Measurements from ENCODE around the gene RAB9A.
A peak's percentile ranks its signal among the peaks of the same experiment; 100 is the strongest.
"Not testable (repeated sequence)": the region's sequence is repeated elsewhere in the genome, so short reads cannot be mapped to it uniquely, and the experiment has no call there.

RAB9A gene

GRCh38 chrX:13703135-13703534 is 14.2 kb downstream of the RAB9A start:
- DNase-seq, result no peak

- no peak for DNase-seq
Observed at GRCh38 chrX:13703589-13703988, 14.7 kb downstream of the RAB9A start.

- DNase-seq, result no peak
Observed at GRCh38 chrX:13711141-13711540, 22.2 kb downstream of the RAB9A start.

GRCh38 chrX:13716455-13716854 is 27.5 kb downstream of the RAB9A start:
- DNase-seq, result no peak

- no peak for DNase-seq
Observed at GRCh38 chrX:13716905-13717304, 28.0 kb downstream of the RAB9A start.

GRCh38 chrX:13717700-13718472 is 29.0 kb downstream of the RAB9A start:
- peak; percentile 71 for DNase-seq

- DNase-seq, result no peak
Observed at GRCh38 chrX:13719192-13719856, 30.4 kb downstream of the RAB9A start.

- DNase-seq, result no peak
Observed at GRCh38 chrX:13721371-13721770, 32.4 kb downstream of the RAB9A start.

GRCh38 chrX:13721819-13722519 is 33.0 kb downstream of the RAB9A start:
- peak; percentile 39 for DNase-seq

- DNase-seq, result not testable (repeated sequence)
Observed at GRCh38 chrX:13724878-13725277, 36.0 kb downstream of the RAB9A start.

GRCh38 chrX:13726583-13726982 is 37.7 kb downstream of the RAB9A start:
- not testable (repeated sequence) for DNase-seq

- DNase-seq, result not testable (repeated sequence)
Observed at GRCh38 chrX:13730523-13730922, 41.6 kb downstream of the RAB9A start.

GRCh38 chrX:13732246-13733067 is 43.5 kb downstream of the RAB9A start:
- peak; percentile 56 for DNase-seq

- DNase-seq, result no peak
Observed at GRCh38 chrX:13733506-13733905, 44.6 kb downstream of the RAB9A start.

GRCh38 chrX:13734278-13735172 is 45.6 kb downstream of the RAB9A start, which contains the start of the genes OFD1 and TRAPPC2:
OFD1 (plus strand) TSS chrX:13734748; CDS start chrX:13735072, 324 bp downstream.
TRAPPC2 (minus strand) TSS chrX:13734620; CDS start chrX:13719963, 14,657 bp downstream.
- DNase-seq, result peak; percentile 96

GRCh38 chrX:13741695-13742094 is 52.8 kb downstream of the RAB9A start:
- DNase-seq, result no peak

GRCh38 chrX:13742397-13743176 is 53.7 kb downstream of the RAB9A start:
- no peak for DNase-seq

- no peak for DNase-seq
Observed at GRCh38 chrX:13747836-13748235, 58.9 kb downstream of the RAB9A start.

- no peak for DNase-seq
Observed at GRCh38 chrX:13748486-13748885, 59.6 kb downstream of the RAB9A start.

GRCh38 chrX:13750204-13750603 is 61.3 kb downstream of the RAB9A start:
- DNase-seq, result no peak

GRCh38 chrX:13750812-13751211 is 61.9 kb downstream of the RAB9A start:
- DNase-seq, result no peak
